Body of pancreas (tissue), 4 donors: ENCODE results near the gene AP3B2.

Experiments
- POLR2A ChIP-seq, 3 donors: fragments of 450-650 bp; IDR thresholded peaks; one replicate each; pipeline ENCODE4 v1.6.1; 2016; ENCODE audit warnings: antibody characterized with exemption in 3 of 3, mild to moderate bottlenecking in 2 of 3
- TF ChIP-seq, protein P1 (sequence below), 7 experiments: fragments of 450-650 bp in 4 of 7; fragments of 200-600 bp in 3 of 7; sonication (generic) in 3 of 7; IDR thresholded peaks; one replicate each; pipeline ENCODE4 v1.5.1; 2016 to 2019; ENCODE audit warnings: antibody characterized with exemption in 7 of 7

DNA sequence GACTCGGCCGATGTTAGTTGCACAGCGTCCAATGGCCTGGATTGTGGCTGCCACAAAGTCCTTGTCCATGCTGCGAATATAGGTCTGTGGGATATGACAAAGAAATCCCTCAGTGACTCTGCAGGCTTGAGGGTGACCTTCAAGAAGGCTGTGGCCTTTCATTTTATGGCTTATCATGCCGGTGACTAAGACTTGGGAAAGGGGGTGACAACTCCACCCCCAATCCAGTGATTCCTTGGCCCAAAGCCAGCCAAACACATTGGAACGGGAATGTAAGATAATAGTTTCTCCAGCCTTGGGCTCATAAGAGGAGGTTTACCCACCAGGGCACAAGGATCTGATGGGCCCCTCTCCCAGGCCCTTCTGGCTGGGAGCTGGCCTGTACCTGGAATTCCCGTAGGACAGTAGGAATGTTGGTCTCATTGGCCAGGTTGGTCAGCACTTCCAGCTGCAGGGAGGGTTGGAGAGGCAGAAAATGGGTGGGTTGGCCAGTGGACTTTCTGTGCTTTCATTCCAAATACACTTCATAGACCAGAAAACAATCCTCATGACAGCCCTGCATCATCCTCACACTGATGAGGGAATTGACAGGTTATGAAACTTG is 31.9 kb downstream of the AP3B2 start:
- TF ChIP-seq, protein P1, sequence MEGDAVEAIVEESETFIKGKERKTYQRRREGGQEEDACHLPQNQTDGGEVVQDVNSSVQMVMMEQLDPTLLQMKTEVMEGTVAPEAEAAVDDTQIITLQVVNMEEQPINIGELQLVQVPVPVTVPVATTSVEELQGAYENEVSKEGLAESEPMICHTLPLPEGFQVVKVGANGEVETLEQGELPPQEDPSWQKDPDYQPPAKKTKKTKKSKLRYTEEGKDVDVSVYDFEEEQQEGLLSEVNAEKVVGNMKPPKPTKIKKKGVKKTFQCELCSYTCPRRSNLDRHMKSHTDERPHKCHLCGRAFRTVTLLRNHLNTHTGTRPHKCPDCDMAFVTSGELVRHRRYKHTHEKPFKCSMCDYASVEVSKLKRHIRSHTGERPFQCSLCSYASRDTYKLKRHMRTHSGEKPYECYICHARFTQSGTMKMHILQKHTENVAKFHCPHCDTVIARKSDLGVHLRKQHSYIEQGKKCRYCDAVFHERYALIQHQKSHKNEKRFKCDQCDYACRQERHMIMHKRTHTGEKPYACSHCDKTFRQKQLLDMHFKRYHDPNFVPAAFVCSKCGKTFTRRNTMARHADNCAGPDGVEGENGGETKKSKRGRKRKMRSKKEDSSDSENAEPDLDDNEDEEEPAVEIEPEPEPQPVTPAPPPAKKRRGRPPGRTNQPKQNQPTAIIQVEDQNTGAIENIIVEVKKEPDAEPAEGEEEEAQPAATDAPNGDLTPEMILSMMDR (IDR thresholded peaks at IDR 0.05), result no peak
- TF ChIP-seq POLR2A (IDR thresholded peaks at IDR 0.05), result no peak
